Neural crest cell (in vitro differentiated cells): ENCODE measurements around the gene EPHA4. TPM values are rescaled to one million over a fixed set of nuclear protein-coding genes. Genes with fewer than 3 reads are reported as not detected.

Experiments used
- DNase-seq: peaks from one replicate; pipeline ENCODE4 v3.0.0; 2021; ENCODE audit warnings: low read depth, mixed read lengths, low spot score
- H3K27ac Mint-ChIP-seq: one replicate; pipeline ENCODE4 v1.8.0; 2021; ENCODE audit warnings: mild to moderate bottlenecking, mixed read lengths; ENCODE audit not compliant: unreplicated experiment
- H3K27me3 Mint-ChIP-seq: 2 replicates; pipeline ENCODE4 v1.8.0; 2021; ENCODE audit warnings: low read depth, mild to moderate bottlenecking, mixed read lengths
- H3K36me3 Mint-ChIP-seq: 2 replicates; pipeline ENCODE4 v1.8.0; 2021; ENCODE audit warnings: low read depth, mild to moderate bottlenecking, mixed read lengths
- H3K4me1 Mint-ChIP-seq: 2 replicates; pipeline ENCODE4 v1.8.0; 2021; ENCODE audit warnings: mixed read lengths
- H3K4me3 Mint-ChIP-seq: one replicate; pipeline ENCODE4 v1.8.0; 2021; ENCODE audit warnings: mild to moderate bottlenecking, mixed read lengths
- H3K9me3 Mint-ChIP-seq: 2 replicates; pipeline ENCODE4 v1.8.0; 2021; ENCODE audit warnings: mixed read lengths
- CTCF ChIP-seq: fragments of 200-600 bp; sonication (generic); conservative IDR thresholded peaks from 2 replicates; pipeline ENCODE4 v1.5.0; 2021; ENCODE audit warnings: antibody characterized with exemption, mild to moderate bottlenecking
- total RNA-seq: library from RNA; stranded (reverse); gene quantifications from 2 replicates; pipeline ENCODE4 v1.2.1, GENCODE V29; 2021

EPHA4 gene
- total RNA-seq, 1 donor from 2014 or later: 108 TPM

GRCh38 chr2:221485503-221485870, 86.6 kb downstream of the EPHA4 start:
- H3K27me3 Mint-ChIP-seq: no peaks in the 10 kb centered on the region
- H3K4me3 Mint-ChIP-seq: no peak overlapping the region
- TF ChIP-seq CTCF: no peak

GRCh38 chr2:221484761-221485502, 87.2 kb downstream of the EPHA4 start:
- no peak overlapping the region for H3K4me3 Mint-ChIP-seq
- peaks cover 5% of the 10 kb centered on the region for H3K4me1 Mint-ChIP-seq
- no peak for DNase-seq
- H3K36me3 Mint-ChIP-seq: peaks cover 6% of the 10 kb centered on the region
- TF ChIP-seq CTCF: no peak
- no peak overlapping the region for H3K27ac Mint-ChIP-seq
- H3K9me3 Mint-ChIP-seq: no peaks in the 10 kb centered on the region
- no peaks in the 10 kb centered on the region for H3K27me3 Mint-ChIP-seq

More at GRCh38 chr2:221485503-221485870, 86.6 kb downstream of the EPHA4 start:
- no peak for DNase-seq
- Mint-ChIP-seq H3K4me1 (peaks cover 5% of the 10 kb centered on the region), H3K27ac (no peak overlapping the region), H3K9me3 (no peaks in the 10 kb centered on the region), H3K36me3 (peaks cover 6% of the 10 kb centered on the region)

- no peaks in the 10 kb centered on the region for H3K9me3 Mint-ChIP-seq
- no peak overlapping the region for H3K4me3 Mint-ChIP-seq
- peaks cover 8% of the 10 kb centered on the region for H3K4me1 Mint-ChIP-seq
- no peak for DNase-seq
- peaks cover 10% of the 10 kb centered on the region for H3K36me3 Mint-ChIP-seq
- H3K27me3 Mint-ChIP-seq: no peaks in the 10 kb centered on the region
- no peak for TF ChIP-seq CTCF
- no peak overlapping the region for H3K27ac Mint-ChIP-seq
Measured at GRCh38 chr2:221482666-221483455, 89.2 kb downstream of the EPHA4 start.

GRCh38 chr2:221480821-221481220, 91.3 kb downstream of the EPHA4 start:
- H3K27me3 Mint-ChIP-seq: no peaks in the 10 kb centered on the region
- no peak overlapping the region for H3K27ac Mint-ChIP-seq
- no peak overlapping the region for H3K4me3 Mint-ChIP-seq
- H3K36me3 Mint-ChIP-seq: peaks cover 12% of the 10 kb centered on the region
- peaks cover 8% of the 10 kb centered on the region for H3K4me1 Mint-ChIP-seq
- no peak for DNase-seq
- H3K9me3 Mint-ChIP-seq: no peaks in the 10 kb centered on the region
- no peak for TF ChIP-seq CTCF

GRCh38 chr2:221480163-221480562, 91.9 kb downstream of the EPHA4 start:
- TF ChIP-seq CTCF: no peak

More at GRCh38 chr2:221480163-221480562, 91.9 kb downstream of the EPHA4 start:
- H3K27ac Mint-ChIP-seq: no peak overlapping the region
- H3K4me3 Mint-ChIP-seq: no peak overlapping the region
- H3K27me3 Mint-ChIP-seq: no peaks in the 10 kb centered on the region
- H3K9me3 Mint-ChIP-seq: no peaks in the 10 kb centered on the region
- peaks cover 10% of the 10 kb centered on the region for H3K36me3 Mint-ChIP-seq
- peaks cover 8% of the 10 kb centered on the region for H3K4me1 Mint-ChIP-seq
- DNase-seq: no peak
